GM12873 (cell line): Measurements from ENCODE around the gene CNTNAP2.

ENCODE experiments used
- CTCF ChIP-seq: IDR thresholded peaks from 2 replicates; pipeline ENCODE4 v1.5.1; 2012; ENCODE audit warnings: low read depth, mild to moderate bottlenecking, moderate library complexity, low read length, control low read depth; ENCODE audit not compliant: insufficient read depth; ENCODE audit errors: missing control alignments

The CNTNAP2 gene

DNA sequence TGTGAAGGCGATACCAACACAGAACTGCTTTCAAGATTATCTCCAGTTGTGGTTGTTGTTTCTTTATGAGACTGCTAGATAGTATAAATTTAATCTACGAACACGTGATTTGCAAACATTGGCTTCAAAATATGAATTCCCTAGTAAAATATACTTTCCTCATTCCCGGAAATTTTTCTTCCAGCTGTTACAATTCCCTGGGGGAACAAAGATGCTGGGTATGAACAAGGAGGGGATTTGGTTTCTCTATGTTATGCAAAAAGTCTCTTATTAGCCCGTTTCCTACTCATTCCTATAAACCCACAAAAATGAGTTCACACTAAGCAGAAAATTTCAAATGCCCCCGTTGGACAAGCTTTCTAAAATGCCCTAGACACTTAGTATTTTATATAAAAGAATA, 928.3 kb downstream of the CNTNAP2 start:
- TF ChIP-seq CTCF, result no peak

DNA sequence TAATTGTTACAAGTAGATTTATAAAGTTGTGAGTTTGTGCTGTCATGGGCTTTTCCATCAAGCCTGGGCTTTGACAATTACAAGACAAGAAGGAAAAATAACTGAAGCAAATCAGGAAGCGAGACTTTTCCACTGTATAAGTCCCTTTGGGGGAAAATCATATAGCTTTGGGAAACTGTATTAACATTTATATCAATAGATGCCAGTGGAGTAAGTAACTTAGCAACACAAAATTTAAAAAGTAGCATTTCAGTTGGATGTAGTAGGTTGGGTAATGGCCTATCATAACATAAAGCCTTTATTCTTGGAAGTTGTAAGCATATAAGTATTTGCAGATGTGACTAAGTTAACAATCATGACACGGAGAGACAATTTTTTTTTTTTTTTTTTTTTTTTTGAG, 931.1 kb downstream of the CNTNAP2 start:
- TF ChIP-seq CTCF, result no peak

DNA sequence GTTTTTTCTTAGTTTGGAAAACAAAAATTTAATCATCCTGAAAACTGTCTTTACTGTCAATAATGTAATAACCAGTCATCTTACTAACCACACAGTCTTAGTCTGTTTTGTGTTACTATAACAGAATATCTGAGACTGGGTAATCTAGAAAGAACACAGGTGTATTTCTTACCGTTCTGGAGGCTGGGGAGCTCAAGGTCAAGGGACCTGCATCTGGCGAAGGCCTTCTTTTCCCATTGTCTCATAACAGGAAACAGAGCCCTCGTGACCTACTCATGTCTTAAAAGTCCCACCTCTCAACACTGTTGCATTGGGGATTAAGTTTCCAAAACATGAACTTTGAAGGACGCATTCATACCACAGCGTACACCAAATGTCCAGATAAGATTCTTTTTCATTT, 932.3 kb downstream of the CNTNAP2 start:
- no peak for TF ChIP-seq CTCF

GRCh38 chr7:147052818-147053217, 936.2 kb downstream of the CNTNAP2 start:
- no peak for TF ChIP-seq CTCF

DNA sequence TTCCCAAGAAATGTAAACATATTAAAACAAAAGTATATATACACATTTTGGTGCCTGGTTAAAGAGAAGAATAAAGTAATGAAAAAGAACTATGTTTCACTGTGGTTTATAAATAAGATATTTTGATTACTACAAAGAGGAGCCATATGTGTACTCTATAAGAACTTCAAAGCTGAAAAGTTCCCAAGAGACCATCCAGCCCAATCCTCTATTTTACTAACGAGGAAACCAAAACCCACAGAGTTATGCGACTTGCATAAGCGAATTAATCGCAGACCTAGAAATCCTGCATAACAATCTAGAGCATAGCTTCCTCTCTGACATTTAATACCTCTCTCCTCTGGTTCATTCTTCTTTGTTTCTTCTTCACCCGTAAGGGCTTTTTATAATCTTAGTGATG, 937.1 kb downstream of the CNTNAP2 start:
- TF ChIP-seq CTCF, result no peak

DNA sequence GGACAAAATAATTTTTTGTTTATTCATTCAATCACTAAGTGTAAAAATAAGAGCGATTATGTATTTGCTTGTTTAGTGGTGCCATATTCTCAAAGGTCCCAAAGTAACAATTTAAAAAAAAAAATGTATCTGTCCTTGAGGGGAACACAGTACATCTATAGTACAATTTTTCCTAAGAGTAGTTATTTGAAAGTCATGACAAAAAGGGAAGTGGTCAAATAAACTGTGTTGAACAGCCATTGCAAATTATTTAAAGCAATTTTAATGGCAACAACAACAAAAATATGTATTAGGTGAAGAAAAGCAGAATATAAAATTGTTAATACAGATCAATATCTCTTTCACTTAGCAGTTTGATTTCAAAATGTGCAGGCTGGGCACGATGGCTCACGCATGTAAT, 943.5 kb downstream of the CNTNAP2 start:
- TF ChIP-seq CTCF, result no peak

DNA sequence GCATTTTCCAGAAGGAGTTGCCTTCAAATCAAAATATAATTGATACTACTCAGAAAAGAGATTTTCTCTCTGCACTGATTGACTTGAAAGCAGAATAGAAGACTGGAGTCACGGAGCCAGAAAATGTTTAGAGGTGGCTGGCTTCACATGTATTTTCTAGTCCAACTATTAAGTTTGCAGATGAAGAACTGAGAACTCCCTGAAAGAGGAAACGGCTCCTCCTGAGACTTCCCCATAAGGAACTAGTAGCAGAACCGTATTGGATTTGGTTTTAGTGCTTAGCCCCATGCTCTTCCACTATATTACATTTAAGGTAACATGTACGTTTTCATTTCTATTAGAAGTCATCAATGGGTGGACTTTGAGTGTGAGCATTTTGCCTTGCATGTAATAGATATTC, 946.3 kb downstream of the CNTNAP2 start:
- TF ChIP-seq CTCF, result no peak

GRCh38 chr7:147068842-147069241, 952.2 kb downstream of the CNTNAP2 start:
- no peak for TF ChIP-seq CTCF
